Heart right ventricle (tissue), 16 donors: ENCODE results near the gene FLNB. TPM values are rescaled to one million over a fixed set of nuclear protein-coding genes. Genes with fewer than 3 reads are reported as not detected.

Experiments used
- ATAC-seq, 8 donors: fragments of 200-7000 bp; cut with Tn5 transposase; one replicate each; pipeline ENCODE4 v1.9.1; 2020; ENCODE audit warnings: mild to moderate bottlenecking in 8 of 8, moderate library complexity in 8 of 8, moderate number of reproducible peaks in 1 of 8
- DNase-seq, 2 donors: peaks; one replicate each; pipeline ENCODE4 v3.0.0-alpha.2; 2020
- H3K27ac ChIP-seq, 10 donors: fragments of 200-600 bp; sonication (generic) in 2 of 10; one replicate each; pipeline versions ENCODE4 v1.5.0 to v1.8.0; 2020 to 2022; ENCODE audit warnings: mild to moderate bottlenecking in 3 of 10
- H3K27me3 ChIP-seq, 7 donors: fragments of 200-600 bp; one replicate each; pipeline ENCODE4 v1.8.0; 2021 to 2022; ENCODE audit warnings: mild to moderate bottlenecking in 2 of 7
- H3K36me3 ChIP-seq, 9 donors: fragments of 200-600 bp; sonication (generic) in 1 of 9; one replicate each; pipeline versions ENCODE4 v1.5.0 to v1.8.0; 2020 to 2022; ENCODE audit warnings: mild to moderate bottlenecking in 2 of 9
- H3K4me1 ChIP-seq, 9 donors: fragments of 200-600 bp; sonication (generic) in 1 of 9; one replicate each; pipeline versions ENCODE4 v1.5.0 to v1.8.0; 2020 to 2022; ENCODE audit warnings: mild to moderate bottlenecking in 4 of 9
- H3K4me3 ChIP-seq, 10 donors: fragments of 200-600 bp; sonication (generic) in 2 of 10; one replicate each; pipeline versions ENCODE4 v1.5.0 to v1.8.0; 2020 to 2022; ENCODE audit warnings: mild to moderate bottlenecking in 7 of 10, moderate library complexity in 2 of 10
- H3K9me3 ChIP-seq, 11 donors: fragments of 200-600 bp in 10 of 11; sonication (generic) in 2 of 11; one replicate each; pipeline versions ENCODE4 v1.5.0 to v1.8.0; 2013 to 2022; ENCODE audit warnings: mild to moderate bottlenecking in 2 of 11, control low read depth in 1 of 11, moderate library complexity in 1 of 11
- CTCF ChIP-seq, 9 donors: fragments of 200-600 bp; sonication (generic) in 2 of 9; IDR thresholded peaks; one replicate each; pipeline versions ENCODE4 v1.5.0 to v1.8.0; 2021 to 2022; ENCODE audit warnings: antibody characterized with exemption in 9 of 9, mild to moderate bottlenecking in 5 of 9, moderate library complexity in 1 of 9
- WGBS, 2 donors: extraction: QIAGEN DNeasy Blood & Tissue Kit; methylation state at CpG; one replicate each; pipeline ENCODE4 v1.1.7; 2013; ENCODE audit warnings: inconsistent platforms in 1 of 2; 5-methylcytosine and 5-hydroxymethylcytosine counted together
- intact Hi-C, 10 donors: fragments of 100-400 bp; cut with DNase I; formaldehyde crosslinking; loops; one replicate each; pipeline versions ENCODE4 v1.11.1 to v1.14.2; 2022
- polyA plus RNA-seq, 2 donors: library from polyadenylated mRNA; stranded (reverse); fragments of 200-250 nt; gene quantifications; one replicate each; pipeline ENCODE4 v1.2.3, GENCODE V29; 2013
- total RNA-seq, 10 donors: library from RNA; stranded (reverse); fragmentation: NEBNext Ultra II Directional in 3 of 10; extraction: Animal tissue kit (Norgen Biotek cat#: 25700) in 3 of 10; gene quantifications; one replicate each; pipeline versions ENCODE4 v1.2.1 to v1.2.4, GENCODE V29; 2021 to 2023
- donor health status: Arrhythmogenic right ventricular cardiomyopathy.
- donor health status: ischemic (EF 13 %, LVEDD 7.1; RV severe dilation, severe dysfunction).
- donor health status: healthy with polysubstance abuse.
- donor health status: DM: no; HTN: yes; CAD: no.
- donor health status: DM: no; HTN: no; CAD: no.
- donor health status: ischemic (EF 25% LVEDD 6.9; RV normal size, moderate dysfunction).
- donor health status: ischemic (EF 25% LVEDD 5.7; RV mildly dilated, moderate dysfunction).
- donor health status: healthy.
- donor health status: DM: yes; HTN: yes; CAD: no.
- donor health status: Ischemic cardiomyopathy.
- donor health status: ischemic (EF 35%, LVEDD 5.7; RV mildly dilated, moderate dysfunction).
- donor health status: nonischemic (EF 11% LVEDD 7.7; RV severe dilation, severe dysfunction).
- donor health status: DM: yes; HTN: yes; CAD: no.
- donor health status: PGD.
- donor health status: ischemic (EF 29% LVEDD 5.4; RV normal size, mild dysfunction).
- donor health status: nonischemic (EF 23%, LVEDD 6.1; RV moderate dilation, normal function).

FLNB gene
- total and polyA plus RNA-seq, 12 donors: 27.4 to 65.3 (median 38.6) TPM

GRCh38 chr3:58111513-58112184 lies 103.4 kb downstream of the FLNB start:
- no peak for ATAC-seq
- Histone ChIP-seq H3K27me3 (no peaks in the 10 kb centered on the region), H3K9me3 (no peaks in the 10 kb centered on the region), H3K4me1 (peaks cover 0 to 14% (median 6%) of the 10 kb centered on the region in 9 donors), H3K4me3 (no peak overlapping the region), H3K36me3 (peaks cover 0 to 96% (median 58%) of the 10 kb centered on the region in 9 donors), H3K27ac (no peak overlapping the region)
- no peak for DNase-seq
- TF ChIP-seq CTCF (IDR thresholded peaks at IDR 0.05): no peak
- intact Hi-C loops: loop anchor here in 1 of 10 donors (10.0 kb wide), 1 partner anchor 107 kb away; the partner anchor contains the start of gene FLNB
- WGBS, 2 donors: 92 to 94% methylated on average over 11 of the region's 11 CpGs

GRCh38 chr3:58112185-58112535 lies 103.9 kb downstream of the FLNB start:
- no peak overlapping the region for H3K27ac ChIP-seq
- TF ChIP-seq CTCF (IDR thresholded peaks at IDR 0.05): no peak
- peaks cover 0 to 19% (median 11%) of the 10 kb centered on the region in 9 donors for H3K4me1 ChIP-seq
- no peak for ATAC-seq
- H3K27me3 ChIP-seq: no peaks in the 10 kb centered on the region
- 93 to 94% methylated on average over 6 of the region's 6 CpGs for WGBS, 2 donors
- H3K36me3 ChIP-seq: peaks cover 0 to 91% (median 54%) of the 10 kb centered on the region in 9 donors
- H3K9me3 ChIP-seq: no peaks in the 10 kb centered on the region
- intact Hi-C loops: loop anchor here in 1 of 10 donors (10.0 kb wide), 1 partner anchor 107 kb away; the partner anchor contains the start of gene FLNB
- DNase-seq: no peak
- H3K4me3 ChIP-seq: no peak overlapping the region

- DNase-seq (no peak), ATAC-seq (no peak)
- Histone ChIP-seq H3K9me3 (no peaks in the 10 kb centered on the region), H3K4me1 (peaks cover 7 to 44% (median 35%) of the 10 kb centered on the region in 9 donors), H3K27ac (no peak overlapping the region), H3K27me3 (no peaks in the 10 kb centered on the region), H3K4me3 (no peak overlapping the region), H3K36me3 (peaks cover 0 to 85% (median 38%) of the 10 kb centered on the region in 9 donors)
- WGBS, 2 donors: 88 to 89% methylated on average over 6 of the region's 6 CpGs
- TF ChIP-seq CTCF (IDR thresholded peaks at IDR 0.05): no peak
- intact Hi-C loops: loop anchor here in 3 of 10 donors (5.0 to 10.0 kb wide), 2 partner anchors 108 to 110 kb away; partner anchors contain the start of gene FLNB (in 3 of the 3)
Observed at GRCh38 chr3:58115175-58115574, 107.0 kb downstream of the FLNB start.

- Histone ChIP-seq H3K4me3 (no peak overlapping the region), H3K27me3 (no peaks in the 10 kb centered on the region), H3K9me3 (no peaks in the 10 kb centered on the region), H3K4me1 (peaks cover 18 to 56% (median 47%) of the 10 kb centered on the region in 9 donors), H3K36me3 (peaks cover 0 to 85% (median 28%) of the 10 kb centered on the region in 9 donors), H3K27ac (peak overlapping the region in 3 of 10 donors; percentile 16 to 51 (median 40))
- 85 to 91% methylated on average over 12 of the region's 12 CpGs for WGBS, 2 donors
- ATAC-seq (no peak), DNase-seq (no peak)
- intact Hi-C loops: loop anchor here in 3 of 10 donors (5.0 to 10.0 kb wide), 2 partner anchors 109 to 112 kb away; partner anchors contain the start of gene FLNB (in 3 of the 3)
- TF ChIP-seq CTCF (IDR thresholded peaks at IDR 0.05): no peak
Observed at GRCh38 chr3:58116161-58116955, 108.1 kb downstream of the FLNB start.
